ENCODE data around the gene SRMS.
A peak's percentile ranks its signal among the peaks of the same experiment; 100 is the strongest.
"Not testable (repeated sequence)": the region's sequence is repeated elsewhere in the genome, so short reads cannot be mapped to it uniquely, and the experiment has no call there.

The SRMS gene

GRCh38 chr20:63578224-63579016 lies 30.9 kb upstream of the SRMS start:
- DNase-seq: no peak

GRCh38 chr20:63577317-63577894 lies 29.9 kb upstream of the SRMS start:
- no peak for DNase-seq

- DNase-seq: no peak
These were observed 28.8 kb upstream of the SRMS start for GRCh38 chr20:63576311-63576710.

- no peak for DNase-seq
These were observed 27.5 kb upstream of the SRMS start for GRCh38 chr20:63574829-63575743.

- peak; percentile 42 for DNase-seq
These were observed 26.7 kb upstream of the SRMS start, which contains the start of gene HELZ2 for GRCh38 chr20:63574156-63574828. Gene HELZ2, minus strand, starts transcription at chr20:63574239. Its CDS starts 1,854 bp downstream, at chr20:63572385.

- no peak for DNase-seq
These were observed 26.1 kb upstream of the SRMS start for GRCh38 chr20:63573647-63574131.

- no peak for DNase-seq
These were observed 25.5 kb upstream of the SRMS start for GRCh38 chr20:63572788-63573646.

- DNase-seq: no peak
These were observed 24.7 kb upstream of the SRMS start for GRCh38 chr20:63572071-63572787.

- not testable (repeated sequence) for DNase-seq
These were observed 23.5 kb upstream of the SRMS start for GRCh38 chr20:63571087-63571478.

- no peak for DNase-seq
These were observed 22.9 kb upstream of the SRMS start for GRCh38 chr20:63570281-63571086.

- peak; percentile 23 for DNase-seq
These were observed 21.7 kb upstream of the SRMS start for GRCh38 chr20:63568986-63569949.

GRCh38 chr20:63568170-63568981 lies 20.8 kb upstream of the SRMS start:
- no peak for DNase-seq

- no peak for DNase-seq
These were observed 20.0 kb upstream of the SRMS start for GRCh38 chr20:63567386-63568169.

- no peak for DNase-seq
These were observed 19.5 kb upstream of the SRMS start for GRCh38 chr20:63567136-63567385.

- DNase-seq: no peak
These were observed 19.0 kb upstream of the SRMS start for GRCh38 chr20:63566395-63567135.

GRCh38 chr20:63565699-63566335 lies 18.3 kb upstream of the SRMS start:
- DNase-seq: no peak

All from NCI-H2171 treated with DMSO at 0.1 percent for 48 hours (cell line).